Measurements from ENCODE around the gene HSP90AB1. TPM values are rescaled to one million over a fixed set of nuclear protein-coding genes. Genes with fewer than 3 reads are reported as not detected.

HSP90AB1 gene
- total RNA-seq, 1 experiment from 2014 or later, result 2,544 TPM

DNA sequence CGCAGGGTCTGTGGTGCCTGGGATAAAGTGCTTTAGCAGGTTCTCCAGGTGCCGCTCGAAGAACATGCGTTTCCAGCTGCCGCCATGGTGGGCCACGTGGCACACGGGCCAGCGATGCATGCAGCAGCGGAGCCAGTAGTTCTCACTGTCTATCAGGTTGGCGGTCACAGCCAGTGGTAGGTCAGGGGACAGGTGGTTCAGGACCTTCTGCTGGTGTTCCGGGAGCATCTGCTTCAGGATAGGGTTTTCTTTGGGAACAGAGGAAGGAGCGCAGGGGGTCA lies 39.3 kb downstream of the HSP90AB1 start:
- DNase-seq (ENCODE audit: low spot score), result no peak

DNA sequence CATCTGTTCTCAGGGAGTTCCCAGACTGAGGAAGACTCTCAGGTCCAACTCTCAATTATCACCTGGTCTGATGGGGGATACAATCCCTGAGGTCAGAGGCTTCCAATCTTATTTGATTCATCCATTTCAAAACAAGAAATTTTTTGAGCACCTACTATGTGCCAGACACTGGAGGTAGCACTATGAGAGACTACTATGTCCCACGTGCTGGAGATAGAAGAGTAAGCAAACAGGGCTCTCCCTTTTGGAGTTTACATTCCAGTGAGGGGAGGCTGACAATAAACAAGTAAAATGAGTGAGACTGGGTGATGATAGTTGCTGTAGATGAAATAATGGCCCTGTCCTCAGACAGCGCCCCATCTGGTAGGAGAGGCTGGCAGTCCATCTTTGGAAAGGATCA lies 39.8 kb downstream of the HSP90AB1 start:
- DNase-seq (ENCODE audit: low spot score), result no peak

DNA sequence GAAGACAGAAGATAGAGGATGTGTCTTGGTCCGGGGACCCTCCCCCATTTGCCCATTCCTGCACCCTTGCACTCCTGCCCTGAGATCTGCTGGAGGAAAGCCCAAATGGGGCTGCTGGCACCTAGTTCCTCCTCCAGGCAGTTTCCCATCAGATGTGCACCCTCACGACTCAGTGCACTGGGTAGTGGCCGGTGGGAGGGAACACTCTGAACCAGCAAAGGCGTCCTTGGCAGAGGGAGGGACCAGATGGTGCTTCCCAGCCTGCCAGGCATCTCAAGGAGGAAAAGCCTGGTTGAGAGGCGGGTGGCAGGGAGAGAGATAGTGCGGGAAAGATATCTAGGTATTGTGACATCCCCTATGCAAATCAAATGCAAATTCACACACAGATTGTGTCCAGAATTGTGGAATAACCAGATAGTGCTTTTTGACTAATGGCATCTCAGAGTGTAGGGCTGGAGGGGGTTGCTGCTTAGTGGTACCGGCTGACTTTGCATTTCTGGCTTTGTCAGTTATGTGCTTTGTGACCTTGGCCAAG lies 42.9 kb downstream of the HSP90AB1 start:
- DNase-seq (ENCODE audit: low spot score), result no peak

DNA sequence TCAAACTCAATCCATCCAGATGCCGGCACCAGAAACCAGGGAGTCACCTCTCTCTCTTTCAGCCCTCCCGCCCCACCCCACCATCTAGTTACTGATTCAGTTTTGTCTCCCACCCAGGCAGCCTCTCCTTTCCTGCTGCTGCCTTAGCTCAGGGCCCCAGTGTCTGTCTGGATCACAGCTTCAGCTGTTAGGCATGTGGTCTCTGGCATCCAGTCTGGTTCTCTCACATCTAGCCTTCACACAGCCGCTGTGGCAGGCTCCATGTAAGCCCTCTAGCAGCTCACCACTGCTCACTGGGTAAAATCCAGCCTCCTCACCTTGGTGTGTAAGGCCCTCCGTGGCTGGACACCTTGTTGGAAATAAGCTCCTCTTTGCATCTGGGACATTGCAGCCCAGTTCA lies 44.9 kb downstream of the HSP90AB1 start:
- DNase-seq (ENCODE audit: low spot score), result no peak

DNA sequence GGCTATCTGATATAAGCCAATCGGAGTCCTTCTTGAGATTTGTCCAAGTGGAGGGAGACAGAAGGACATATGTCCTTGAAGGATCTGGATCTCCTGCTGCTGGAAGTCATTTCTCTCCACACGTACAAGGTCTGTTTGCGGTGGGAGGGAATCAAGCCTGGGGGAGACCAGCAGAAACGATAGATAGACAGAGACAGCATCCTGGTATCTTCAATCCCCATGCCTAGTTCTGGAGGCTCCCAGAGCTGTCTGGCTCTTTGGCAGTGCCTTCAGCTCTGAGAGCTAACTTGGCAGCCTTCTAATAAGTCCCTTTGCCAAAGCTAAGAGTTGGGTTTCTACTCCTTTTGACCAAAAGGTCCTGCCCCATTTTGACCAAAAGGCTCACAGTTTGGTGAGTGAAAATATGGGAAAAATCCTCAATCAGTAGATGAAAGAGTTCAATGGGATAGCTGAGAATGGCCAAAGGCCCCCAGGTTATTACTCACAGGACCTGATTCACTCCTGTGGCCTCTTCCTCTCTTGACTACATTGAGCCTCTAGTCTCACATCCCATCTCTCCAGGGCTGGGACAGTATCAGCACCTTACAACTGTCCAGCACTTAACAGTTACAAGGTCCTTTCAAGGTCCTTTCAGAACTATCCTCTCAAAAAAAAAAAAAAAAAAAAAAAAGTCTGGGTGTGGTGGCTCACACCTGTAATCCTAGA lies 45.9 kb downstream of the HSP90AB1 start:
- no peak for DNase-seq (ENCODE audit: low spot score)

DNA sequence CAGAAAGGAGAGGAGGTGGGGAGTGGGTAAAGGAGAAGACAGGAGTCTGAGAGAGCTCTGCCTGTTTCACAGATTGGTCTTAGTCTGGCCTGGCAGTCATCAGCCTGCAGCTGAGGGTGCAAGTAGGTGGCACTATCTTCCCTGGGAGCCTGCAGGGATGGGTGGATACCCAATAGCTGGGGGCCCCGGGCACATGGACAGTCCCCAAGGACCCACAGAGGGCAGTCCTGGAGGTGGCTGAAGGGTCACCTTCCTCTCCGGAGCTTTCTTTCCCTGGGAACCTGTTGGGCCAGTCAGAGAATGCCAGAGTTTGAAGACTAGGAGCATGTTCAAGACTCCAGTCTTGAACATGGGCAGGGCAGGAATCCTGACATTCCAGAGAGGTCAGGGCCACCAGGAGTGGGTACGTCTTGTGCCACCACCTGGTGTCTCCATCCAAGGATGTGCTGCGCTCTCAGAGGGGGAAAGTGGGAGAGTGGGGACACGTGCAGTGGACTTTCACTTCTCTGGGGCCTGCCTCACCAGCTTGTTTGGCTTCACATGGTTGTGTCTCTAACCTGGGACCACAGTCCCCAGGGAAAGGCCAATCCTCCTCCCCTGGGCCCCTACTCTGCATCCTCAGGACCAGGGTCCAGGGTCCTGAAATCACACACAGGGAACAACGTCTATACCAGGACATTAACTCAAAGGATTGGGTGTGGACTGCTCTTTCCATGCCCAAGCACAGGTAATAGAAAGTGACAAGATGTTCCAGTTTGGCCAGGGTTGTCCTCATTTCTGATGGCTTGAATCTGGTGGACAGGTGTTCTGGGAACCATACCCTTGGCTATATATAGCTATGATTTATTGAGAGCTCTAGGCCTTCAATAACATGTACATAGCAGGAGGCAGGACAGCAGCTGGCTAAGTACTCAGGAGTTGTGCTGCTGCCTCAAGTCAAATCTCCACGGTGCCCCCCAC lies 48.2 kb downstream of the HSP90AB1 start:
- no peak for DNase-seq (ENCODE audit: low spot score)

DNA sequence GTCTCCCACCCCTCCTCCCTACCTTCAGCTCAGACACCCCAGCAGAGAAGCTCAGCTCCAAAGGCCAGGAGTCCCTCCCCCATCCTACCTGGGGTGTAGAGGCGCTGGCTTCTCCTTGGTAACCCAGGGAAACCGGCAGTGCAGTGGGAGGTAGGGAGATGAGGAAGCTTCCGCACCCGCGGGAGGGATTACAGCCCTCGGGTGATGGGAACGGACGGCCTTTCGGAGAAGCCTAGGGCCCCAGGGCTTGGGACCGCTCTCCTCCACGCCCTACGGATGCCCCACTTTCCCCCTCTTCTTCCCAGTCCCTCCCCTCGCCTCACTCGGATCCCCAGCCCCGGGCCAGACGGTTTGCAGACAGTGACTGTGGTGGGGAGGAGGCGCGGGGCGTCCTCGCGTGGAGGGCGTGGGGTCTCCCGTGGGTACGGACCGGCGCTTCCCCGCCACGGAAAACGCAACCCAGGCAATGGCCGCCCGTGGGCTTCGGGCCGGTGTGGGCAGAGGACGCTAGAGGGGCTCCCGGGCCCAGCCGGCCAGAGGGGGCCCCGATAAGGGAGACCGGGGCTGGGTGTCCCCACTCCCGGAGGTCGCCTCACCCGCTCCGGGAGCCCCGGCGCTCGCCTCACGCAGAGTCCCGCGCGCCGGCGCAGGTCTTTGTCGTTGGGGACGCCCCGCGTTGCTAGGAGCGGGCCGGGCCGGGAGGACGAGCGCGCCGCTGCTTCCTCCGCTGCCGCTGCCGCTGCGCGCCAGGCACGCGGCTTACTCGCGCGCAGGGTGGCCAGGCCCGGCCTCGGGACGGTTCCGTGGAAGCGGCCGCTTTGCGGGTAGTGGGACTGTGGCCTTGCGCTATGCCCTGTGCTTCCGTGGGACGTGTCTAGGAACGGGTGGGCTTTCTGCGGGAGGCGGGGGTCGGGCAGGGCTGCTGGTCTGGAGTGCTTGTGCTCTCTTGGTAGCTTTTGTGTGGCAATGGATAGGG lies 50.5 kb downstream of the HSP90AB1 start:
- DNase-seq (ENCODE audit: low spot score), result no peak

DNA sequence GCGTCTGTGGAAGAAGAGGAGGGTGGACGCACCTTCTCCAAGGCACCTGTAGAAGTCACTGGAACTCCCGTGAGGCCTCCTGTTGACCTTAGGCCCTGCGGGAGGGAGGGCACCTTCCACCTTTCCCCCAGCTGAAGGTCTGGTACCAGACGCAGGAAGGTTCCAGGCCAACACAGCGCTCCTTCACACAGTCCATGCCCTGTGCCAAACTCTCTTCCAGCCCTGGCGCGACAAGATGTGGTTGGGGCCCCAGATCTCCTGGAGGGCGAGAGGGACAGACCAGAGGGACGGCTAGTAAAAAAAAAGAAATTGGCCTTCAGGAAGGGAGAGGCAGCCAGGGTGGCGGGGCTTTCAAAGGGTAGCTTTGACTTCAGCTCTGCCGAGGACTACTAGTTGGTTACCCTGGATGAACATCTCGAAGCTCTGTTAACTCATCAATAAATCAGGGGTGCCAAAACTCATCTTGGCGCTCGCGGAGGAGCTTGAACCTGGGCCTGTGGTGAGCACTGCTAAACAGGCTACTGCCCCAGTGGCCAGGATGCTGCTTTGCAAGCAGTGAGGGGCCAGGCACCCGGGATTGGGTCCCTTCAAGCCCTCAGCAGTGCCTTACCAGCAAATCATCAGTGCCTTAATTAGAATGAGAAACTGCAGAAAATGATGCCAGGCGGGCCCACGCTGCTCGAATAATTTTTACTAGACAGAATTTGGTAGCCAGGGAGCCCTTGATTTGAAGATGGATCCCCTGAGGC lies 51.3 kb downstream of the HSP90AB1 start:
- DNase-seq (ENCODE audit: low spot score), result no peak

DNA sequence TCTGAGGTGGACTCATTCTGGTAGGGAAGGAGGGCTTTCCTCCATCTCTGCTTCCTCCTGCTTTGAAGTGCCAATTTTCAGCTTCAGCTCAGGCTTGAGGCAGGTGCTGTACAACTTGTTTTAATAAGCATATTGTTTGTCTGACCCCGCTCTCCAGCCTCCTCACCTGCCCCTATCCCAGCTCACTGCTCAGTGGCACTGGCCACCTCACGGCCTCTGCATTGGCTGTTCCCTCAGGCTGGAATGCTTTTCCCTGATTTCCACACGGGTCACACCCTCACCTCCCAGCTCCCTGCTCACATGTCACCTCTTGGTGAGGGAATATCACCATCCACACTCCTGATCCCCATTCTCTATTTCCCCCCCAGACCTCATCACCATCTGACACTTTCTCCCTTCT lies 52.0 kb downstream of the HSP90AB1 start:
- no peak for DNase-seq (ENCODE audit: low spot score)

DNA sequence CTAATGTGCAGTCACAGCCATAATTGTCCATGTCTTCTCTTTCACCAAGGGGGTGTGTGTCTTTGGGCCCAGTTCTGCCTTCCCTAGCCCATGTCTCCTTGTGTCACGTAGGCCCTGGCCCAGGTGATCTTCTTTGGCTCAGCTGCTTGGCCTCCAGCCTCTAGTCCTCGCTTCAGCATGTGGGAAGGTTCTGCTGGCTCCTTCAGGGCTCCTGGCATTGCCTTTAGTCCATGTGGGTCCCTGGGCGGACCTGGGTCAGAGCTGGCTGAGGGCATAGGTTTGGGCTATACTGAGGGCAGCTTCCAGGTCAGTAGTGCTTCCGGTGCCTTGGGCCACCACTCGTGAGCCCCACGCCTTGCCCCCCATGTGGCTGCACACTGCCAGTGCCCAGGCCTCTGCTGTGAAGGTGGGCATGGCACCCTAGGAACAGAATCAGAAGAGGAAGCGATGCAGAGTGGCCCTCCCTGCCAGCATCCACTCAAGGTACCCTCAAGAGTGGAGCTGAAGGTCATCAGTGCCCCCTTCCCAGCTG lies 53.5 kb downstream of the HSP90AB1 start:
- DNase-seq (ENCODE audit: low spot score), result no peak

DNA sequence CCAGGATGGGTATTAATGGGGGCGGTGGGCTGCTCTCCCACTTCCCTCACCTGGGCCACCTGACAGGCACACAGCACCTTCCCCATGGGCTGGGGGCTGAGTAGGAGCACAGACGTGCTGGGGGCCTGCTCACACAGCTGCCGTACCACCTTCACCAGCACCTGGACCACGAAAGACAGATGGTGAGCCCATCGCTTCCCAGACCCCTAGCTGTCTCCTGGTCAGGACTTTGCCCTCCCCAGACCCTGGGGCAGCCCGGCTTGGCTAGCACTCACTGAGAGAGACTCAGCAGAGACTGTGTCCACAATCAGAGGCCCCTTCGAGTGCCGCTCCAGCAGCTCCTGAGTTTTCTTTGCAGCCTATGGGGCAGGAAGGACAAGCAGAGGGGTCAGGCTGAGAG lies 54.2 kb downstream of the HSP90AB1 start:
- DNase-seq (ENCODE audit: low spot score), result no peak

DNA sequence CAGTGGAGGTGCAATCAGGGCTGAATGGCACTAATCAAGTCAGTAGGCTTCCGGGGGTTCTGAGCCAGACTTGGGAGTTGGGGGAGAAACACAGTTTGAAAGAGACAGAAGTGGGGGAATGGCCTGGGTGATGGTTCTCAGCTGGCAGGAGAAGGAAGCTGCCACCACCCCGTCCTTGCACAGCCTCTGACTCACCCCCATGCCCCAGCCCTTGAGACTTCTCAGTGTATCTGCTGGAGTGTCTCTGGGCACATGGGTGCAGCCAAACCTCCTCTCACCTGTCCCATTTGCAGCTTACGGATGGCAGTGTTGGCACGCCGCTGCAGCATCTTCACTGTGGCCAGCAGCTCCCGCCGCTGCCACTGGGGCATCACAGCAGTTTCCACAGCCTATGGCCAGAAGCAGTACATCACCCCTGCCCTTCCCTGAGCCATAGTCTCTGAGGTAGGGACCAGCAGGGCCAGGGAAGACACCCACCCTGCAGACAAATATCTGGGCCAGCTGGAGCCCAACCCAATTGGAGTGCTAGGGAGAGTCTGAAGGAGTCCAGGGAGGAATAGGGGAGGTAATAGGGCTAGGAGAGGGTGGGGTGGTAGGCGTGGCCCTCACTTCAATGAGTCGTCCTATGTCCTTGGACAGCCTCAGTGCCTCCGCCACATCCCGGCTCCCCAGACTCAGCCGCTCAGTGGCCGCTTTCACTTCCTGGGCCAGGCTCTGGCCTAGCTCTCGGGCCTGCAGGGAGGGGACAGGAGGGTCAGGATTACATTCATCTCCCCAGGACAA lies 55.1 kb downstream of the HSP90AB1 start:
- DNase-seq (ENCODE audit: low spot score), result no peak

DNA sequence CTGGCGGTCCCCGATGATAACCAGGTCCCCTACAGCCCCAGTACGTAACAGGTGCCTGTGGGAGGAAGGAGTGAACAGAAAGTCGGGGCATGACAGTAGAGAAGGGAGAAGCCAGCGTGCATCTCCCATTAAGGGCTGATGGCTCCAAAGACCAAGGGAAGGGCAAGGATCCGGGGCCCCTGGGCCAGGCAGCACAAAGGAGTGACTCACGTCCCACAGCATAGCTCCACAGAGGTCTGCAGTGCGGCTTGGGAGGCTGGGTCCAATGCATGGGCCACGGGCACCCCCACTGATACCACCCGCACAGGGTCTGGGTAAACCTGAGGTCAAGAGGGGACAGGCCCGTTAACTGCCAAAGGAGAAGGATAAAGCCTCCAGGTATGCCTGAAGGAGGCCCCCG lies 56.0 kb downstream of the HSP90AB1 start:
- no peak for DNase-seq (ENCODE audit: low spot score)

Other genes with a start within 250 kb of the HSP90AB1 start
- 136 and 149 TPM in 2 replicates for gene MRPL14, start 119.6 kb upstream of the HSP90AB1 start, total RNA-seq (2014; rRNA removed; shearing (Covaris generic))
- 43.1 and 47.9 TPM in 2 replicates for gene TMEM63B, start 119.5 kb upstream of the HSP90AB1 start, total RNA-seq (2014; rRNA removed; shearing (Covaris generic))
- not detected in 2 replicates for gene CAPN11, start 88.3 kb upstream of the HSP90AB1 start, total RNA-seq (2014; rRNA removed; shearing (Covaris generic))
- not detected in 2 replicates for gene MYMX, start 30.2 kb upstream of the HSP90AB1 start, total RNA-seq (2014; rRNA removed; shearing (Covaris generic))
- gene SLC29A1, start 23.5 kb upstream of the HSP90AB1 start, total RNA-seq (2014; rRNA removed; shearing (Covaris generic)), result 24.7 and 26.2 TPM in 2 replicates
- gene SLC35B2, start 10.4 kb downstream of the HSP90AB1 start, total RNA-seq (2014; rRNA removed; shearing (Covaris generic)), result 112 and 137 TPM in 2 replicates
- 22.4 and 33.4 TPM in 2 replicates for gene NFKBIE, start 18.4 kb downstream of the HSP90AB1 start, total RNA-seq (2014; rRNA removed; shearing (Covaris generic))
- gene TMEM151B, start 23.3 kb downstream of the HSP90AB1 start, total RNA-seq (2014; rRNA removed; shearing (Covaris generic)), result 0.96 and 1.3 TPM in 2 replicates
- gene AARS2, start 66.2 kb downstream of the HSP90AB1 start, total RNA-seq (2014; rRNA removed; shearing (Covaris generic)), result 17.4 and 20.8 TPM in 2 replicates
- not detected in 2 replicates for gene SPATS1, start 95.5 kb downstream of the HSP90AB1 start, total RNA-seq (2014; rRNA removed; shearing (Covaris generic))
- 29.3 and 41.1 TPM in 2 replicates for gene CDC5L, start 140.6 kb downstream of the HSP90AB1 start, total RNA-seq (2014; rRNA removed; shearing (Covaris generic))

Measured in A172 (cell line).